Vagina (tissue), 2 donors: ENCODE results near the gene IL19.

Source experiments
- CTCF ChIP-seq, 3 experiments: fragments of 450-650 bp in 2 of 3; fragments of 200-600 bp in 1 of 3; sonication (generic) in 1 of 3; IDR thresholded peaks; one replicate each; pipeline ENCODE4 v1.5.1; 2017 to 2019; ENCODE audit warnings: antibody characterized with exemption in 3 of 3, mild to moderate bottlenecking in 2 of 3, moderate library complexity in 2 of 3
- POLR2A ChIP-seq, 2 donors: fragments of 450-650 bp; IDR thresholded peaks; one replicate each; pipeline ENCODE4 v1.6.1; 2017; ENCODE audit warnings: antibody characterized with exemption in 2 of 2, mild to moderate bottlenecking in 2 of 2, moderate library complexity in 2 of 2

GRCh38 chr1:206885341-206886060, 114.9 kb downstream of the IL19 start:
- TF ChIP-seq CTCF (IDR thresholded peaks at IDR 0.05): no peak
- TF ChIP-seq POLR2A (IDR thresholded peaks at IDR 0.05): no peak
